Caco-2 (cell line): ENCODE measurements around the gene SCUBE1. TPM values are rescaled to one million over a fixed set of nuclear protein-coding genes. Genes with fewer than 3 reads are reported as not detected.

Source experiments
- BruUV-seq: library from RNA; stranded (reverse); fragments of 400-500 nt; replicated peaks from 2 replicates; lab custom pipeline; 2021; lab: Mats Ljungman, UMichigan
- CTCF ChIA-PET: fragments of 300-600 bp; sonication (Branson Sonifier 250); formaldehyde crosslinking; loops from one replicate; lab custom pipeline; 2022; ENCODE audit warnings: antibody characterized with exemption; lab: Charles Lee
- POLR2A ChIA-PET: fragments of 300-600 bp; sonication (Branson Sonifier 250); formaldehyde crosslinking; loops from one replicate; lab custom pipeline; 2022; ENCODE audit warnings: antibody characterized with exemption; lab: Charles Lee
- DNase-seq, 2 experiments: peaks; one replicate each; pipeline versions ENCODE4 v3.0.0 to v3.0.0-alpha.2; 2020 to 2022
- H3K27me3 ChIP-seq: replicated peaks from 2 replicates; pipeline ENCODE4 v1.6.0; 2011; ENCODE audit warnings: low read length; ENCODE audit not compliant: control insufficient read depth, insufficient read depth
- H3K36me3 ChIP-seq: 2 replicates; pipeline ENCODE4 v1.5.1; 2011; ENCODE audit warnings: low read length; ENCODE audit not compliant: control insufficient read depth, insufficient read depth
- H3K4me1 ChIP-seq: fragments of 250-450 bp; sonication (Bioruptor Pico); 2 replicates; pipeline ENCODE4 v1.5.1; 2020; ENCODE audit warnings: mild to moderate bottlenecking
- H3K4me3 ChIP-seq: 2 replicates; pipeline ENCODE4 v1.5.1; 2011; ENCODE audit warnings: low read depth, mild to moderate bottlenecking, control low read depth, low read length
- H3K9me3 ChIP-seq: fragments of 250-450 bp; sonication (Bioruptor Pico); 2 replicates; pipeline ENCODE4 v1.5.1; 2020; ENCODE audit warnings: mild to moderate bottlenecking, moderate library complexity
- H3K27ac Mint-ChIP-seq: one replicate; pipeline ENCODE4 v1.8.0; 2022; ENCODE audit warnings: mixed read lengths; ENCODE audit not compliant: unreplicated experiment
- H3K27me3 Mint-ChIP-seq: one replicate; pipeline ENCODE4 v1.8.0; 2022; ENCODE audit warnings: mixed read lengths; ENCODE audit not compliant: insufficient read depth, unreplicated experiment
- H3K36me3 Mint-ChIP-seq: one replicate; pipeline ENCODE4 v1.8.0; 2022; ENCODE audit warnings: mild to moderate bottlenecking, mixed read lengths; ENCODE audit not compliant: insufficient read depth, unreplicated experiment
- H3K4me1 Mint-ChIP-seq: one replicate; pipeline ENCODE4 v1.8.0; 2022; ENCODE audit warnings: low read depth, mixed read lengths; ENCODE audit not compliant: unreplicated experiment
- H3K4me3 Mint-ChIP-seq: one replicate; pipeline ENCODE4 v1.8.0; 2022; ENCODE audit warnings: mild to moderate bottlenecking, moderate library complexity, mixed read lengths; ENCODE audit not compliant: unreplicated experiment
- H3K9me3 Mint-ChIP-seq: one replicate; pipeline ENCODE4 v1.8.0; 2022; ENCODE audit warnings: mixed read lengths; ENCODE audit not compliant: unreplicated experiment
- intact Hi-C: fragments of 100-400 bp; cut with micrococcal nuclease; formaldehyde crosslinking; loops from one replicate; pipeline ENCODE4 v1.10.0; 2022; ENCODE audit not compliant: unreplicated experiment
- total RNA-seq: library from RNA; stranded (reverse); gene quantifications from 2 replicates; pipeline ENCODE4 v1.2.3, GENCODE V29; 2022
- TF ChIP-seq, protein P1 (sequence below), 2 experiments: fragments of 200-600 bp in 1 of 2; IDR thresholded peaks; 1 replicate in 1 of 2; 2 replicates in 1 of 2; pipeline versions ENCODE4 v1.5.1 to v1.8.0; 2011 to 2022; ENCODE audit warnings: antibody characterized with exemption in 1 of 2, control low read depth in 1 of 2, inconsistent platforms in 1 of 2, low read depth in 1 of 2, low read length in 1 of 2, mild to moderate bottlenecking in 1 of 2, moderate library complexity in 1 of 2; ENCODE audit not compliant: insufficient read depth in 1 of 2, severe bottlenecking in 1 of 2, unreplicated experiment in 1 of 2

Gene SCUBE1
- total RNA-seq, 1 experiment from 2014 or later, result not detected

DNA sequence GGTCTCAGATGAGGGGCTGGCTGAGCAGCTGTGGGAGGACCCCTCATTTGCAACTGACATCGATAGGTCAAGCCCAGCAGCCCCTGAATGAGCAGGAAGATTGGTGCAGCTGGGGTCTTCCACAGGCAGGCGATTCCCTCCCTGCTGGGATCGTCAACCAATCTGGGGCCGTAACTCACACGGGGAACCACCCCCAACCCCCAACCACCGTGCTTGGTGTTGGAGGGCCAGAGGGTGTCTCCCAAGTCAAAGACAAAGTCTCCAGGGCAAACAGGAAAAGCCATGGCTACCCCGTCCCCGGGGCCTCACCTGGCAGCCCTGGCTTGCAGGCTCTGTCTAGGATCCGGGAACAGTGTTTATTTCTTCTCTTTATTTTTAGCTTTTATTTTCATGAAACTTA lies 26.9 kb upstream of the SCUBE1 start:
- H3K4me3 Mint-ChIP-seq, result no peak overlapping the region
- H3K27me3 ChIP-seq, result no peaks in the 10 kb centered on the region; the same call in 1 of the 2 replicates
- ChIA-PET CTCF (no interaction called here), POLR2A (no interaction called here)
- H3K4me3 ChIP-seq, result no peak overlapping the region
- no peaks in the 10 kb centered on the region for H3K9me3 Mint-ChIP-seq
- BruUV-seq, result no TSS peak
- intact Hi-C loops, result no loop called here
- H3K27me3 Mint-ChIP-seq, result peaks cover 23% of the 10 kb centered on the region
- no peak overlapping the region for H3K27ac Mint-ChIP-seq
- TF ChIP-seq, protein P1, sequence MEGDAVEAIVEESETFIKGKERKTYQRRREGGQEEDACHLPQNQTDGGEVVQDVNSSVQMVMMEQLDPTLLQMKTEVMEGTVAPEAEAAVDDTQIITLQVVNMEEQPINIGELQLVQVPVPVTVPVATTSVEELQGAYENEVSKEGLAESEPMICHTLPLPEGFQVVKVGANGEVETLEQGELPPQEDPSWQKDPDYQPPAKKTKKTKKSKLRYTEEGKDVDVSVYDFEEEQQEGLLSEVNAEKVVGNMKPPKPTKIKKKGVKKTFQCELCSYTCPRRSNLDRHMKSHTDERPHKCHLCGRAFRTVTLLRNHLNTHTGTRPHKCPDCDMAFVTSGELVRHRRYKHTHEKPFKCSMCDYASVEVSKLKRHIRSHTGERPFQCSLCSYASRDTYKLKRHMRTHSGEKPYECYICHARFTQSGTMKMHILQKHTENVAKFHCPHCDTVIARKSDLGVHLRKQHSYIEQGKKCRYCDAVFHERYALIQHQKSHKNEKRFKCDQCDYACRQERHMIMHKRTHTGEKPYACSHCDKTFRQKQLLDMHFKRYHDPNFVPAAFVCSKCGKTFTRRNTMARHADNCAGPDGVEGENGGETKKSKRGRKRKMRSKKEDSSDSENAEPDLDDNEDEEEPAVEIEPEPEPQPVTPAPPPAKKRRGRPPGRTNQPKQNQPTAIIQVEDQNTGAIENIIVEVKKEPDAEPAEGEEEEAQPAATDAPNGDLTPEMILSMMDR (IDR thresholded peaks at IDR 0.05; ENCODE audit: insufficient read depth in 1 of 2, low read depth in 1 of 2, low read length in 1 of 2, severe bottlenecking in 1 of 2, unreplicated experiment in 1 of 2), result no peak
- H3K36me3 Mint-ChIP-seq, result no peaks in the 10 kb centered on the region
- no peaks in the 10 kb centered on the region for H3K4me1 Mint-ChIP-seq
- 0 out of 2 replicates have a peak, but pooled peaks cover 5% of the 10 kb centered on the region for H3K9me3 ChIP-seq
- no peak for DNase-seq
- H3K4me1 ChIP-seq, result no peaks in the 10 kb centered on the region
- no peaks in the 10 kb centered on the region for H3K36me3 ChIP-seq

DNA sequence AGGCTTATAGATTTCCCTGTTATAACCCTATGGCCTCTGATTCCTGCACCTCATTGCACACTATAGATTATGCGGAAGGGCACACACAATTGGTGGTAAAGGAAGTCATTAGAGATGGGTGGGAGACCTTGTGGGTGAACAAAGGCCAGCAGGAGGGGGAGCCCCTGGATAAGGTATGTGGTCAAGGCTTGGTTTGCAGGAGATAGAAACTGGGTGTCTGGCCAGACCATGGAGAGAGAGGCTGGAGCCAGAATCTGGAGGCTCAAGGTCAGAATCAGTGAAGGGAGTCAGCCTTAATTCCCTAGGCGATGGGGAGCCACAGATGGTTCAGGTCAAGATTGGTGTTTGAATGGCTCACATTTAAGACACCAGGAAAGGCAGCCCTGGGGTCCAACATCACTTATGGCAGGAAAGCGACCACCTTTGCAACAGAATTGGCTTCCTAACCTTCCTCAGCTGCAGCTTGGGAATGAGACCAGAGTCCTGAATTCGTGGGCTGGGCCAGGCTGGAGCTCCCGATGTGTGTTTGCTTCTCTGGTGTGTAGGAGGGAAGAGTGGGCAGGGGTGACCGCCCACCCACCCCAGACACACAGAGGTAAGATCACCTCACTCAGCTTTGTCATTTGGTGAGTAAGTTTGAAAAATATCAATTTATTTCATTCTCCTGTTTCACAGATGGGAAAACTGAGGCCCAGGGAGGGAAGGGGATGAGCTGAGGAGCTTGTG lies 22.7 kb upstream of the SCUBE1 start:
- ChIA-PET POLR2A (no interaction called here), CTCF (no interaction called here)
- DNase-seq, result no peak
- Histone ChIP-seq H3K36me3 (no peaks in the 10 kb centered on the region), H3K4me1 (no peaks in the 10 kb centered on the region), H3K27me3 (no peaks in the 10 kb centered on the region; the same call in 1 of the 2 replicates), H3K4me3 (no peak overlapping the region), H3K9me3 (0 out of 2 replicates have a peak, but pooled peaks cover 5% of the 10 kb centered on the region)
- intact Hi-C loops, result no loop called here
- H3K4me3 Mint-ChIP-seq, result no peak overlapping the region
- H3K4me1 Mint-ChIP-seq, result no peaks in the 10 kb centered on the region
- BruUV-seq, result no TSS peak
- no peak overlapping the region for H3K27ac Mint-ChIP-seq
- TF ChIP-seq, protein P1 (IDR thresholded peaks at IDR 0.05; ENCODE audit: insufficient read depth in 1 of 2, low read depth in 1 of 2, low read length in 1 of 2, severe bottlenecking in 1 of 2, unreplicated experiment in 1 of 2), result no peak
- H3K27me3 Mint-ChIP-seq, result peaks cover 15% of the 10 kb centered on the region
- H3K36me3 Mint-ChIP-seq, result no peaks in the 10 kb centered on the region
- no peaks in the 10 kb centered on the region for H3K9me3 Mint-ChIP-seq

DNA sequence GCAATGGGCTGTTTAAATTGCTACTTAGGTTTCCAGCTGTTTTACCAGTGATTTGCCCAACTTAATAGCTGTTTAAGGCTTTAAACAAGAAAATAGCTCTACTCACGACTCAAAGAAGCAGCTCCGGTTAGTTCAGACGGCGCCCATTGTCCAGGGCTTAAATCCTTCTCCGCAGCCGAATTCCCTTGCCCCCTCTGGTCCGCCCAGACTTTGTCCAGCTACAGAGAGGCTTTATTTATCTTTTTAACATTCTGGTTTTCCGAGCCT lies 20.9 kb upstream of the SCUBE1 start:
- no TSS peak for BruUV-seq
- H3K4me1 Mint-ChIP-seq, result no peaks in the 10 kb centered on the region
- Histone ChIP-seq H3K4me1 (no peaks in the 10 kb centered on the region), H3K36me3 (no peaks in the 10 kb centered on the region), H3K27me3 (no peaks in the 10 kb centered on the region; the same call in 1 of the 2 replicates), H3K9me3 (0 out of 2 replicates have a peak, but pooled peaks cover 5% of the 10 kb centered on the region), H3K4me3 (no peak overlapping the region)
- CTCF ChIA-PET, result interaction anchor here (0.7 kb wide), 1 partner anchor 92 kb away, joined by 3 read pairs; no protein-coding TSS in a partner anchor
- no peaks in the 10 kb centered on the region for H3K36me3 Mint-ChIP-seq
- DNase-seq, result no peak
- POLR2A ChIA-PET, result no interaction called here
- no peak overlapping the region for H3K4me3 Mint-ChIP-seq
- H3K27me3 Mint-ChIP-seq, result peaks cover 14% of the 10 kb centered on the region
- H3K27ac Mint-ChIP-seq, result no peak overlapping the region
- TF ChIP-seq, protein P1 (IDR thresholded peaks at IDR 0.05; ENCODE audit: insufficient read depth in 1 of 2, low read depth in 1 of 2, low read length in 1 of 2, severe bottlenecking in 1 of 2, unreplicated experiment in 1 of 2), result no peak
- intact Hi-C loops, result no loop called here
- H3K9me3 Mint-ChIP-seq, result no peaks in the 10 kb centered on the region
